GM18519 (cell line): Measurements from ENCODE around the gene CEP44.
"Not testable (repeated sequence)": the region's sequence is repeated elsewhere in the genome, so short reads cannot be mapped to it uniquely, and the experiment has no call there.

Experiments used
- ATAC-seq: cut with Tn5 transposase; IDR thresholded peaks from one replicate; pipeline ENCODE4 v1.9.1; 2021; ENCODE audit warnings: mild to moderate bottlenecking, moderate library complexity; ENCODE audit not compliant: unreplicated experiment, low FRiP score

The CEP44 gene

GRCh38 chr4:174380206-174380605 lies 96.5 kb downstream of the CEP44 start:
- not testable (repeated sequence) for ATAC-seq

GRCh38 chr4:174380699-174381439 lies 97.2 kb downstream of the CEP44 start:
- ATAC-seq: no peak

GRCh38 chr4:174381440-174381800 lies 97.7 kb downstream of the CEP44 start:
- ATAC-seq: no peak
